HFFc6 (cell line): Measurements from ENCODE around the gene ZNF277. TPM values are rescaled to one million over a fixed set of nuclear protein-coding genes. Genes with fewer than 3 reads are reported as not detected.
A peak's percentile ranks its signal among the peaks of the same experiment; 100 is the strongest.

ENCODE experiments used
- DNase-seq: peaks from one replicate; pipeline ENCODE4 v3.0.0-alpha.2; 2018
- H3K27ac Mint-ChIP-seq: 2 replicates; pipeline ENCODE4 v1.8.0; 2020; ENCODE audit warnings: mild to moderate bottlenecking, mixed read lengths
- H3K27me3 Mint-ChIP-seq: 2 replicates; pipeline ENCODE4 v1.8.0; 2021; ENCODE audit warnings: mild to moderate bottlenecking, moderate library complexity, mixed read lengths; ENCODE audit not compliant: insufficient read depth
- H3K36me3 Mint-ChIP-seq: 2 replicates; pipeline ENCODE4 v1.8.0; 2021; ENCODE audit warnings: low read depth, mixed read lengths
- H3K4me1 Mint-ChIP-seq: 2 replicates; pipeline ENCODE4 v1.8.0; 2020; ENCODE audit warnings: low read depth, mixed read lengths
- H3K4me3 Mint-ChIP-seq: 2 replicates; pipeline ENCODE4 v1.8.0; 2020; ENCODE audit warnings: mild to moderate bottlenecking, moderate library complexity, mixed read lengths
- H3K9me3 Mint-ChIP-seq: 2 replicates; pipeline ENCODE4 v1.8.0; 2020; ENCODE audit warnings: mild to moderate bottlenecking, mixed read lengths
- total RNA-seq, 6 experiments: library from RNA; stranded (reverse); fragmentation: NEBNext Ultra II Directional; extraction: Animal tissue kit (Norgen Biotek cat#: 25700); gene quantifications; 2 replicates in 1 of 6; 3 replicates in 5 of 6; pipeline ENCODE4 v1.2.3, GENCODE V29; 2021
- TF ChIP-seq, protein P1 (sequence below): fragments of 200-600 bp; sonication (generic); IDR thresholded peaks from 2 replicates; pipeline ENCODE4 v1.5.0; 2021; ENCODE audit warnings: antibody characterized with exemption, mild to moderate bottlenecking

ZNF277 gene
- total RNA-seq, 6 experiments from 2014 or later = 9.5 to 14.6 (median 13.5) TPM

DNA sequence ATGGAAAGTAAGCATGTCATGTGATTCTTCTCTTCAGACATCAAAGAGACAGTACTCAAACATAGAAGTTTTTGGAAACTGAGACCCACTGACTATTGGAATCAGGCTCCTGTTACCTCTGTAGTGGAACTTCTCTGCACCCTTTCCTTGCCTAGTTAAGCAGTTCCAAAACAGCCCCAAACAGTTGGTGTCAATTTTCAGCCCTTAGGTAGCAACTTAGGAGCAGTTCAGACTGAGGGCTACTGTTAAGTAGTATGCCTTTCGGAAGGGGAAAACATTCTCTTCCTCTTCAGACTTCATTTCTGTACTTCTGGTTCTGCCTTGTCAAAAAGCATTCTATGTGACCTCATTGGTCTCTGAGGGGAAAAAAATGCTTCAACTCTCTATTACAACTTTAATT is 85.7 kb downstream of the ZNF277 start:
- no peak for DNase-seq
- no peaks in the 10 kb centered on the region for H3K27me3 Mint-ChIP-seq
- peaks cover 30% of the 10 kb centered on the region for H3K4me1 Mint-ChIP-seq
- no peaks in the 10 kb centered on the region for H3K9me3 Mint-ChIP-seq
- no peak overlapping the region for H3K4me3 Mint-ChIP-seq
- no peaks in the 10 kb centered on the region for H3K36me3 Mint-ChIP-seq
- TF ChIP-seq, protein P1, sequence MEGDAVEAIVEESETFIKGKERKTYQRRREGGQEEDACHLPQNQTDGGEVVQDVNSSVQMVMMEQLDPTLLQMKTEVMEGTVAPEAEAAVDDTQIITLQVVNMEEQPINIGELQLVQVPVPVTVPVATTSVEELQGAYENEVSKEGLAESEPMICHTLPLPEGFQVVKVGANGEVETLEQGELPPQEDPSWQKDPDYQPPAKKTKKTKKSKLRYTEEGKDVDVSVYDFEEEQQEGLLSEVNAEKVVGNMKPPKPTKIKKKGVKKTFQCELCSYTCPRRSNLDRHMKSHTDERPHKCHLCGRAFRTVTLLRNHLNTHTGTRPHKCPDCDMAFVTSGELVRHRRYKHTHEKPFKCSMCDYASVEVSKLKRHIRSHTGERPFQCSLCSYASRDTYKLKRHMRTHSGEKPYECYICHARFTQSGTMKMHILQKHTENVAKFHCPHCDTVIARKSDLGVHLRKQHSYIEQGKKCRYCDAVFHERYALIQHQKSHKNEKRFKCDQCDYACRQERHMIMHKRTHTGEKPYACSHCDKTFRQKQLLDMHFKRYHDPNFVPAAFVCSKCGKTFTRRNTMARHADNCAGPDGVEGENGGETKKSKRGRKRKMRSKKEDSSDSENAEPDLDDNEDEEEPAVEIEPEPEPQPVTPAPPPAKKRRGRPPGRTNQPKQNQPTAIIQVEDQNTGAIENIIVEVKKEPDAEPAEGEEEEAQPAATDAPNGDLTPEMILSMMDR = no peak
- no peak overlapping the region for H3K27ac Mint-ChIP-seq

- H3K4me1 Mint-ChIP-seq = peaks cover 30% of the 10 kb centered on the region
These were observed 86.9 kb downstream of the ZNF277 start for GRCh38 chr7:112293416-112293815.

GRCh38 chr7:112296432-112296831 is 89.9 kb downstream of the ZNF277 start:
- 0 out of 2 replicates have a peak overlapping the region, but pooled peaks have one; percentile 14 for H3K27ac Mint-ChIP-seq
- H3K9me3 Mint-ChIP-seq = no peaks in the 10 kb centered on the region
- DNase-seq = peak; percentile 3
- no peaks in the 10 kb centered on the region for H3K27me3 Mint-ChIP-seq
- peaks cover 7% of the 10 kb centered on the region; the same call in 1 of the 2 replicates for H3K4me1 Mint-ChIP-seq
- H3K36me3 Mint-ChIP-seq = no peaks in the 10 kb centered on the region; the same call in 1 of the 2 replicates
- no peak overlapping the region for H3K4me3 Mint-ChIP-seq
- TF ChIP-seq, protein P1 = no peak

More at GRCh38 chr7:112293416-112293815, 86.9 kb downstream of the ZNF277 start:
- no peaks in the 10 kb centered on the region for H3K36me3 Mint-ChIP-seq
- H3K27me3 Mint-ChIP-seq = no peaks in the 10 kb centered on the region
- H3K27ac Mint-ChIP-seq = no peak overlapping the region
- no peaks in the 10 kb centered on the region for H3K9me3 Mint-ChIP-seq
- H3K4me3 Mint-ChIP-seq = no peak overlapping the region
- TF ChIP-seq, protein P1 = no peak
- no peak for DNase-seq

GRCh38 chr7:112297681-112298080 is 91.2 kb downstream of the ZNF277 start:
- TF ChIP-seq, protein P1 = no peak
- H3K36me3 Mint-ChIP-seq = no peaks in the 10 kb centered on the region; the same call in 1 of the 2 replicates
- no peak overlapping the region for H3K27ac Mint-ChIP-seq
- no peak overlapping the region for H3K4me3 Mint-ChIP-seq
- no peak for DNase-seq
- H3K4me1 Mint-ChIP-seq = peaks cover 7% of the 10 kb centered on the region; the same call in 1 of the 2 replicates
- no peaks in the 10 kb centered on the region for H3K9me3 Mint-ChIP-seq
- H3K27me3 Mint-ChIP-seq = no peaks in the 10 kb centered on the region

DNA sequence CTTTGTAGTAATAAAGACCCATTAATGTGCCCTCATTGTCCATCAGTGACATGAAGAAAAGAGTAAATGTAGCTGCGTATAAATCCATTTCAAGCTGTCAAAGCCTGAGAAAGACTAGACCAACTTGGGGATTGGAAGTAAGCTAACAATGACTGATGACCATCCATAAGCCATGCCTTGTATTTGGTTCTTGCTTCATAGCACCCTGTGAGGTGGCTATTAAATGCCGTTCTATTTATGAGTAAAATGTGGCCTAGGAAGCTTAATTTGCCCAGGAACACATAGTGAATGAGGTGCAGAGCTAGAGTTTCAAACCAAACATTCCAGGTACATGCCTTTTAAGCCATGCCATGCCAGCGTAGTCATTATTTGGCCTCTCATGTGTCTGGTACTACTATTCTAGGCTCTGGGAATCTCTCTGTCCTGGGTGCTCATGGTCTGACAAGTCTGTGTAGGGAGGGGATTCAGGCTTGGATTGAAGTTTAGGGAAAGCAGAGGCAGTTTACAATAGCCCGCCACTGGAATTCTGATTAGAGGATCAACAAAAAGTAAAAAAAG is 92.1 kb downstream of the ZNF277 start:
- H3K4me3 Mint-ChIP-seq = no peak overlapping the region
- no peaks in the 10 kb centered on the region for H3K9me3 Mint-ChIP-seq
- no peak for DNase-seq
- H3K36me3 Mint-ChIP-seq = no peaks in the 10 kb centered on the region; the same call in 1 of the 2 replicates
- TF ChIP-seq, protein P1 = no peak
- peaks cover 7% of the 10 kb centered on the region; the same call in 1 of the 2 replicates for H3K4me1 Mint-ChIP-seq
- no peak overlapping the region for H3K27ac Mint-ChIP-seq
- no peaks in the 10 kb centered on the region for H3K27me3 Mint-ChIP-seq
